Heart right ventricle (tissue), 16 donors: ENCODE data around the gene ALCAM. TPM values are rescaled to one million over a fixed set of nuclear protein-coding genes. Genes with fewer than 3 reads are reported as not detected.

Experiments
- ATAC-seq, 8 donors: fragments of 200-7000 bp; cut with Tn5 transposase; one replicate each; pipeline ENCODE4 v1.9.1; 2020; ENCODE audit warnings: mild to moderate bottlenecking in 8 of 8, moderate library complexity in 8 of 8, moderate number of reproducible peaks in 1 of 8
- DNase-seq, 2 donors: peaks; one replicate each; pipeline ENCODE4 v3.0.0-alpha.2; 2020
- H3K27ac ChIP-seq, 10 donors: fragments of 200-600 bp; sonication (generic) in 2 of 10; one replicate each; pipeline versions ENCODE4 v1.5.0 to v1.8.0; 2020 to 2022; ENCODE audit warnings: mild to moderate bottlenecking in 3 of 10
- H3K27me3 ChIP-seq, 7 donors: fragments of 200-600 bp; one replicate each; pipeline ENCODE4 v1.8.0; 2021 to 2022; ENCODE audit warnings: mild to moderate bottlenecking in 2 of 7
- H3K36me3 ChIP-seq, 9 donors: fragments of 200-600 bp; sonication (generic) in 1 of 9; one replicate each; pipeline versions ENCODE4 v1.5.0 to v1.8.0; 2020 to 2022; ENCODE audit warnings: mild to moderate bottlenecking in 2 of 9
- H3K4me1 ChIP-seq, 9 donors: fragments of 200-600 bp; sonication (generic) in 1 of 9; one replicate each; pipeline versions ENCODE4 v1.5.0 to v1.8.0; 2020 to 2022; ENCODE audit warnings: mild to moderate bottlenecking in 4 of 9
- H3K4me3 ChIP-seq, 10 donors: fragments of 200-600 bp; sonication (generic) in 2 of 10; one replicate each; pipeline versions ENCODE4 v1.5.0 to v1.8.0; 2020 to 2022; ENCODE audit warnings: mild to moderate bottlenecking in 7 of 10, moderate library complexity in 2 of 10
- H3K9me3 ChIP-seq, 11 donors: fragments of 200-600 bp in 10 of 11; sonication (generic) in 2 of 11; one replicate each; pipeline versions ENCODE4 v1.5.0 to v1.8.0; 2013 to 2022; ENCODE audit warnings: mild to moderate bottlenecking in 2 of 11, control low read depth in 1 of 11, moderate library complexity in 1 of 11
- whole genome bisulfite sequencing, 2 donors: extraction: QIAGEN DNeasy Blood & Tissue Kit; methylation state at CpG; one replicate each; pipeline ENCODE4 v1.1.7; 2013; ENCODE audit warnings: inconsistent platforms in 1 of 2; 5-methylcytosine and 5-hydroxymethylcytosine counted together
- intact Hi-C, 10 donors: fragments of 100-400 bp; cut with DNase I; formaldehyde crosslinking; loops; one replicate each; pipeline versions ENCODE4 v1.11.1 to v1.14.2; 2022
- polyA plus RNA-seq, 2 donors: library from polyadenylated mRNA; stranded (reverse); fragments of 200-250 nt; gene quantifications; one replicate each; pipeline ENCODE4 v1.2.3, GENCODE V29; 2013
- total RNA-seq, 10 donors: library from RNA; stranded (reverse); fragmentation: NEBNext Ultra II Directional in 3 of 10; extraction: Animal tissue kit (Norgen Biotek cat#: 25700) in 3 of 10; gene quantifications; one replicate each; pipeline versions ENCODE4 v1.2.1 to v1.2.4, GENCODE V29; 2021 to 2023
- TF ChIP-seq, protein P1 (sequence below), 9 donors: fragments of 200-600 bp; sonication (generic) in 2 of 9; IDR thresholded peaks; one replicate each; pipeline versions ENCODE4 v1.5.0 to v1.8.0; 2021 to 2022; ENCODE audit warnings: antibody characterized with exemption in 9 of 9, mild to moderate bottlenecking in 5 of 9, moderate library complexity in 1 of 9
- donor health status: Arrhythmogenic right ventricular cardiomyopathy.
- donor health status: ischemic (EF 13 %, LVEDD 7.1; RV severe dilation, severe dysfunction).
- donor health status: healthy with polysubstance abuse.
- donor health status: DM: no; HTN: yes; CAD: no.
- donor health status: DM: no; HTN: no; CAD: no.
- donor health status: ischemic (EF 25% LVEDD 6.9; RV normal size, moderate dysfunction).
- donor health status: ischemic (EF 25% LVEDD 5.7; RV mildly dilated, moderate dysfunction).
- donor health status: healthy.
- donor health status: DM: yes; HTN: yes; CAD: no.
- donor health status: Ischemic cardiomyopathy.
- donor health status: ischemic (EF 35%, LVEDD 5.7; RV mildly dilated, moderate dysfunction).
- donor health status: nonischemic (EF 11% LVEDD 7.7; RV severe dilation, severe dysfunction).
- donor health status: DM: yes; HTN: yes; CAD: no.
- donor health status: PGD.
- donor health status: ischemic (EF 29% LVEDD 5.4; RV normal size, mild dysfunction).
- donor health status: nonischemic (EF 23%, LVEDD 6.1; RV moderate dilation, normal function).

The ALCAM gene
- total and polyA plus RNA-seq, 12 donors: 1.3 to 23.9 (median 3.6) TPM

DNA sequence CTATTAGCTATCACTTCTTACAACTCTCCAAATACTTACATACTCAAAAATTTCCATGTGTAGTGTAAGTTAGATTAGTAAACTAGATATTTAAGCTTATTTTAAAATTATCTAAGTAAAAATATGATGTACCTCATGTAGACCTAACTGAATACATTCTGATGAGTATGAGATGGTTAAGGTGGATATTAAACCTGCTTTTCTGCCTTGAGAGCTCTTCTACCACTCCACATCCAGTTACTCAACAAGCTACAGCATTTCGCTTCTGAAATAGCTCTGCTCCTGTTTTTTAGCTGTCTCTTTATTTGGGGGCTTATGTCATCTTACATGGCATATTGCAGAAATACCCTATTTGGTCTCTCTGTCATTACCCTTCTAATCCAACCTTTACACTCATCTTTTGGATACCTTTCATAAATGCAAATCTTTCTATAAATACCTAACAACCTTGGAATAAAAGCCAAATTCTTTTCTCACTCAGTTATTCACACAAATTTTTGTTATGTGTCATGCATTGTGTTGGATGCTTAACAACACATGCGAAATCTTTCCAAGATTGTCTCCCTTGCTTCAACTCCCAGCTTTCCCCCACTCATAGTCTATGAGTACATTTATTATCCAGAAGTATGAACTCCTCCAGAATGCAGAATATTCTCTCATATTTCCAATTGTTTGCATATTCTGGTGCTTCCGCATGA is 92.0 kb downstream of the ALCAM start:
- Histone ChIP-seq H3K36me3 (no peaks in the 10 kb centered on the region), H3K27ac (no peak overlapping the region), H3K27me3 (no peaks in the 10 kb centered on the region), H3K9me3 (no peaks in the 10 kb centered on the region), H3K4me3 (no peak overlapping the region), H3K4me1 (no peaks in the 10 kb centered on the region)
- intact Hi-C loops: no loop called here
- DNase-seq (no peak), ATAC-seq (no peak)
- 83 to 86% methylated on average over 3 of the region's 3 CpGs for WGBS, 2 donors
- TF ChIP-seq, protein P1, sequence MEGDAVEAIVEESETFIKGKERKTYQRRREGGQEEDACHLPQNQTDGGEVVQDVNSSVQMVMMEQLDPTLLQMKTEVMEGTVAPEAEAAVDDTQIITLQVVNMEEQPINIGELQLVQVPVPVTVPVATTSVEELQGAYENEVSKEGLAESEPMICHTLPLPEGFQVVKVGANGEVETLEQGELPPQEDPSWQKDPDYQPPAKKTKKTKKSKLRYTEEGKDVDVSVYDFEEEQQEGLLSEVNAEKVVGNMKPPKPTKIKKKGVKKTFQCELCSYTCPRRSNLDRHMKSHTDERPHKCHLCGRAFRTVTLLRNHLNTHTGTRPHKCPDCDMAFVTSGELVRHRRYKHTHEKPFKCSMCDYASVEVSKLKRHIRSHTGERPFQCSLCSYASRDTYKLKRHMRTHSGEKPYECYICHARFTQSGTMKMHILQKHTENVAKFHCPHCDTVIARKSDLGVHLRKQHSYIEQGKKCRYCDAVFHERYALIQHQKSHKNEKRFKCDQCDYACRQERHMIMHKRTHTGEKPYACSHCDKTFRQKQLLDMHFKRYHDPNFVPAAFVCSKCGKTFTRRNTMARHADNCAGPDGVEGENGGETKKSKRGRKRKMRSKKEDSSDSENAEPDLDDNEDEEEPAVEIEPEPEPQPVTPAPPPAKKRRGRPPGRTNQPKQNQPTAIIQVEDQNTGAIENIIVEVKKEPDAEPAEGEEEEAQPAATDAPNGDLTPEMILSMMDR (IDR thresholded peaks at IDR 0.05): no peak

DNA sequence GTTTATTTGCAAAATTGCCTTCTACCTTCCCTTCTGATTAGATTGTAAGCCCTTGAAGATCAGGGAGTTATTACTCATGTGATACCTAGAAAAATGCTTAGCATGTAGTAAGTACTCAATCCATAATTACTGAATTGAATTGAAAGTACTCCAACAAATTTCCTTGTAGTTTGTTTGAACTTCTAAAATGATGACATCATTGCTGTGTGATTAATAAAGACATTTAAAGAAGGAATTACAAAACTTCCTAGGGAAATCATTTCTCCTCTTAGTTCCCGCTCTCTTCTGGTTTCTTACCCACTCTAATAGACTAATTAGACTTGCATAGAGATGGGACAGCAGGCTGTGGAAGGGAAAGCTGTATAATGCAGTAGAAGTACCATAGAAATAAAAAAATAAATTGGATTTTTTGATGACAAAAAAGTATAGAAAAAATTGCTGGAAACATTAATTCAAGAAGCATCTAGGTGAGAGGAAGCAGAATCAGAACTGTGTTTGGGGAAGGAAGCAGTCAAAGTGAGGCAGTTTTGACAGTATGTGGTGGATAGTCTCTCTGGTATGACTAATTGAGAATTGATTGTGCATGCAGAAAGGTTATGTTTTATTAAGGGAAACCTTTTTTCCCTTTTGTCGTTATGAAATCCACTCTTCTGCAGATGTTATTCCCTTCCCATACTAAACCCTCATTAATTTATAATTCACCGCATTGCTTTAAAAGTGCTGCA is 93.0 kb downstream of the ALCAM start:
- TF ChIP-seq, protein P1 (IDR thresholded peaks at IDR 0.05): no peak
- H3K4me3 ChIP-seq: no peak overlapping the region
- H3K27me3 ChIP-seq: no peaks in the 10 kb centered on the region
- no peaks in the 10 kb centered on the region for H3K36me3 ChIP-seq
- WGBS, 2 donors: 83 to 88% methylated on average over 3 of the region's 3 CpGs
- ATAC-seq (no peak), DNase-seq (no peak)
- H3K27ac ChIP-seq: no peak overlapping the region
- H3K9me3 ChIP-seq: no peaks in the 10 kb centered on the region
- no peaks in the 10 kb centered on the region for H3K4me1 ChIP-seq
- intact Hi-C loops: no loop called here

DNA sequence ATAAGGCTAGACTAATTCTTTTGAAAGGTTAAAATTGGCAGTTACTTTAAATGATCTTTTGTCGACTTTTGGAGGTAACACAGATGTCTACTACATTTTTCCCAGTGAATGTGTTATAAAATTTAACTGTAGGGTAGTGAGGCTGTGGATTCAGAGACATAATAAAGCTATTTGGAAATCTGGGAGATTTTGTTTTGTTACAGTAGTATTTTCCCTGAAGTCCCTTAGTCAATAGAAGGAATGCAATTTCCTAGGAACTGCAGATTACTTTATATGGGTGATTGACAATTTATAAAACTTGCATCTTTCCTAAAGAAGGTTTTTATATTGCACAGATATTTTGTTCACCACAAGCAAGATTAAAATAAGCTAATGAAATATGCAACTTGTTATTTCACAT is 96.9 kb downstream of the ALCAM start:
- WGBS, 2 donors: 72 to 88% methylated on average over 1 of the region's 1 CpG
- H3K27ac ChIP-seq: no peak overlapping the region
- DNase-seq (no peak), ATAC-seq (no peak)
- H3K4me1 ChIP-seq: no peaks in the 10 kb centered on the region
- no peaks in the 10 kb centered on the region for H3K27me3 ChIP-seq
- no peaks in the 10 kb centered on the region for H3K36me3 ChIP-seq
- TF ChIP-seq, protein P1 (IDR thresholded peaks at IDR 0.05): no peak
- intact Hi-C loops: no loop called here
- H3K4me3 ChIP-seq: no peak overlapping the region
- H3K9me3 ChIP-seq: no peaks in the 10 kb centered on the region

DNA sequence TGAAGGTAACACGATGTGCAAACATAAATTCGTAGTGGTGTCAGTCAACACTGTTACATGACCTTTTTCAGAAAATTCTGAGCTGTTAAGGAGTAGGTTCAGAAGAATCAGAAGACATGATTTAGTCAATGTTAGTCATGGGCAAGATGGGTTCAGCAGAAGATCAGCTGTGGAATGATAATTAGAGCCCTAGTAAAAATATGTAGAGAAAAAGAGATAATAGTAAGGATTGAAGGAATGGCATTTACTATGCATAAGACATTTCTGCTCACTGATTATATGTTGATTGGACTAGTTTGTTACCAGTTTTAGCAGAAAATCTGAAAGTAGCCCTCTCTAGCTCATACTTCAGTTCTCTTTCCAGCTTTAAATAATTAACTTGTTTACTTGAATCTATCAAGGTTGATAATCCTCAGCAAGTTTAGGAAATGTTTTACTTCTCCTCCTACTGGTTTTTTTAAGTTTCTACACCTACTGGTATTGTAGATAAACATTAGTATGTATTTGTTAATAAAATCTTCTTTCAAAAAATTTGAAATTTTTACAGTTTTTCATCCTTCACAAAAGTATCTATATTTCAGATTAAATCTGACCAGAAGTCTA is 98.6 kb downstream of the ALCAM start:
- Histone ChIP-seq H3K27ac (no peak overlapping the region), H3K9me3 (peaks cover 0 to 5% (median 0%) of the 10 kb centered on the region in 11 donors), H3K36me3 (no peaks in the 10 kb centered on the region), H3K4me1 (no peaks in the 10 kb centered on the region), H3K4me3 (no peak overlapping the region), H3K27me3 (no peaks in the 10 kb centered on the region)
- 72 to 86% methylated on average over 2 of the region's 2 CpGs for WGBS, 2 donors
- TF ChIP-seq, protein P1 (IDR thresholded peaks at IDR 0.05): no peak
- ATAC-seq (no peak), DNase-seq (no peak)
- intact Hi-C loops: no loop called here
